CD4-positive, alpha-beta T cell treated with Interleukin-12 subunit alpha and Interleukin-12 subunit beta, for 1 hour (primary cell): Measurements from ENCODE around the gene TOX4.
"Not testable (repeated sequence)": the region's sequence is repeated elsewhere in the genome, so short reads cannot be mapped to it uniquely, and the experiment has no call there.

ENCODE experiments used
- DNase-seq: peaks from one replicate; pipeline ENCODE4 v3.0.0-alpha.2; 2020

TOX4 gene

GRCh38 chr14:21536418-21537089 is 59.6 kb downstream of the TOX4 start:
- no peak for DNase-seq

DNA sequence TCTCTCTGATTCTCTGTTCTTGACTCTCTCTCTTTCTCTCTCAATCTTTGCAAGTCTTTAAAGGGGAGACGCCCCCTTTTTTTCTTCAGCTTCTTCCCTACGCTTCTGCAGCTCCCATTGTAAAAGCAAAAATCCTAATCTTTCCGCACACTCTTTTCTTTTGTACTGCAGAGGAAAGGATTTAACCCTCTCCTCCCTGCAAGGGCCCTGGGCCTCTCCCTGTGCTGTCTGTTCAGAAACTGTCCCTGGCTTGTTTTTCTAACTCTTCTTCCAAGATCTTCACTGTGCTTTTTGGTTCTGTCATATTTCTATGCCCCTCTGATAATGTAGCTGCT is 60.1 kb downstream of the TOX4 start:
- no peak for DNase-seq

DNA sequence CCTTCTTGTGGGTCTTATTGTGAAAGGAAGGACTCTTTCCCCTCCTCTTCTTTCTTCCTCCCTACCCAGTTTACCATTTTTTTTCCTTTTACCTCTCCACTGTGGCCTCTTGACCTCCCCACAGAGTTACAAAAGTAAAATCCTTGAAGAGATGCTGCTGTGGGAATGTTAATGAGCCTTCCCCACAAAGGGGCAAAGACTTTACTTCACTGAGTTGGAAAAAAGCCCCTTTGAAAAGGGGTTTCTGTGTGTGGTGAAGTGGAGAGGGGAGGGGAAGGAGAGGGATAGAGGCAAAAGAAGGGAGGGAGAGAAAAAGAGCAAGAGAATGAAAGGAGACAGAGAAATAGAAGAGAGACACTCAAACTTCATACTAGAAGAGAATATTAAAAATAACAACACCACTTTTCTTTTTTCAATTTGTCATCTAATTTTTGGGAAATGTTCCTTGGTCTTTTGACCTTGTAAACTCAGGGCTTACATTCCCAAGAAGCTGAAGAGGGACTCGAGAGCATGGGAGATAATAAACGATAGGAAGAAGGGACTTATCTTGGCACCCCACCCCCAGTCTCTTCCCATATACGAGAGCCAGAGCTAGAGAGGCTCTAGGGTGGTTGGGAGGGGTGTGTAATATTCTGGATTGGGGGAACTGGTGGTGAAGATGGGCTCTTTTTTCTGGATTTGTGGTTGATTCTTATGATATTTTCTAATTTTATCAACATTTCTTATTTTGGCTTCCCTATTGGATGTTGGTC is 62.4 kb downstream of the TOX4 start:
- no peak for DNase-seq

DNA sequence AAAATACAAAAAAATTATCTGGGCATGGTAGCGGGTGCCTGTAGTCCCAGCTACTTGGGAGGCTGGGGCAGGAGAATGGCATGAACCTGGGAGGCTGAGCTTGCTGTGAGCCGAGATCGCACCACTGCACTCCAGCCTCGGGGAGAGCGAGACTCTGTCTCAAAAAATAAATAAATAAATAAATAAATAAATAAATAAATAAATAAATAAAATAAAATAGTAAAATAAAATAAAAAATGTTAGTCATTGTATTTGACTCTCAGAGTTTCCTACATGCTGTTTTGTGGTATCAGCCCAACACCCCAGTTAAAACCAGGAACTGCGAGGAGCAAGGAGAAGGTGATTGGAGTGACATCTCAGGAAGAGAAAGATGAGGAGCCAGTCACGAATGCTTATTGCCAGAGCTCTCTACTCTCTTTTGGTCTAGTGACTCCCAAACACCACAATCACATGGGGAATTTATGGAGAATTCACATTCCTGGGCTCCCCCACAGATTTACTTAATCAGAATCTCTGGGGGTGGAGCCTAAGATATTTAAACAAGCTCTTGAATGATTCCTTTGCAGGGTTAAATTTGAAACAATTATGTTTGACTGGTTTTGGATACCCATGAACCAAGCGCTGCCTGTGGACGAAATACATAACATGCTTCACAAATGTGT is 64.5 kb downstream of the TOX4 start:
- no peak for DNase-seq

- DNase-seq = no peak
Measured at GRCh38 chr14:21543521-21543960, 66.5 kb downstream of the TOX4 start.

GRCh38 chr14:21543963-21544362 is 67.0 kb downstream of the TOX4 start:
- DNase-seq = no peak

DNA sequence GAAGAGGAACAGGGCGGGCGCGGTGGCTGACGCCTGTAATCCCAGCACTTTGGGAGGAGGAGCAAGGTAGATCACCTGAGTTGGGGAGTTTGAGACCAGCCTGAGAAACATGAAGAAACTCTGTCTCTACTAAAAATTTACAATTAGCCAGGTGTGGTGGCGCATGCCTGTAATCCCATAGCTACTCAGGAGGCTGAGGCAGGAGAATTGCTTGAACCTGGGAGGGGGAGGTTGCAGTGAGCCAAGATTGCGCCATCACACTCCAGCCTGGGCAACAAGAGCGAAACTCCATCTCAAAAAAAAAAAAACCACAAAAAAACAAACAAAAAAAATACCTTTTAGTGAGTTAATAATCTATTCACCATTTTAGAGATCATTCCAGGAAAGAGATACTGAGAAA is 67.6 kb downstream of the TOX4 start:
- not testable (repeated sequence) for DNase-seq
